Measurements from ENCODE around the gene PDE4DIP.
"Not testable (repeated sequence)": the region's sequence is repeated elsewhere in the genome, so short reads cannot be mapped to it uniquely, and the experiment has no call there.

GRCh38 chr1:148997405-148997804 lies 153.2 kb downstream of the PDE4DIP start:
- not testable (repeated sequence) for TF ChIP-seq CTCF (IDR thresholded peaks at IDR 0.05; ENCODE audit: low read depth, low read length, missing input control); HNF4A (conservative IDR thresholded peaks at IDR 0.05); GABPA (IDR thresholded peaks at IDR 0.05 in 1 of 2, conservative IDR thresholded peaks at IDR 0.05 in 1 of 2); ATF3 (IDR thresholded peaks at IDR 0.05); TAF1 (conservative IDR thresholded peaks at IDR 0.05); EGR1 (IDR thresholded peaks at IDR 0.05; ENCODE audit: low read depth in 2 of 2); MAX (IDR thresholded peaks at IDR 0.05); RXRA (IDR thresholded peaks at IDR 0.05); REST (IDR thresholded peaks at IDR 0.05); YY1 (IDR thresholded peaks at IDR 0.05); SP1 (IDR thresholded peaks at IDR 0.05); NR2F2 (IDR thresholded peaks at IDR 0.05)

Data from liver (tissue), 3 donors.